ENCODE results near the gene TUT1. TPM values are rescaled to one million over a fixed set of nuclear protein-coding genes. Genes with fewer than 3 reads are reported as not detected.

Gene TUT1
- total RNA-seq, 2 donors from 2014 or later, result 16.0 to 33.5 TPM

DNA sequence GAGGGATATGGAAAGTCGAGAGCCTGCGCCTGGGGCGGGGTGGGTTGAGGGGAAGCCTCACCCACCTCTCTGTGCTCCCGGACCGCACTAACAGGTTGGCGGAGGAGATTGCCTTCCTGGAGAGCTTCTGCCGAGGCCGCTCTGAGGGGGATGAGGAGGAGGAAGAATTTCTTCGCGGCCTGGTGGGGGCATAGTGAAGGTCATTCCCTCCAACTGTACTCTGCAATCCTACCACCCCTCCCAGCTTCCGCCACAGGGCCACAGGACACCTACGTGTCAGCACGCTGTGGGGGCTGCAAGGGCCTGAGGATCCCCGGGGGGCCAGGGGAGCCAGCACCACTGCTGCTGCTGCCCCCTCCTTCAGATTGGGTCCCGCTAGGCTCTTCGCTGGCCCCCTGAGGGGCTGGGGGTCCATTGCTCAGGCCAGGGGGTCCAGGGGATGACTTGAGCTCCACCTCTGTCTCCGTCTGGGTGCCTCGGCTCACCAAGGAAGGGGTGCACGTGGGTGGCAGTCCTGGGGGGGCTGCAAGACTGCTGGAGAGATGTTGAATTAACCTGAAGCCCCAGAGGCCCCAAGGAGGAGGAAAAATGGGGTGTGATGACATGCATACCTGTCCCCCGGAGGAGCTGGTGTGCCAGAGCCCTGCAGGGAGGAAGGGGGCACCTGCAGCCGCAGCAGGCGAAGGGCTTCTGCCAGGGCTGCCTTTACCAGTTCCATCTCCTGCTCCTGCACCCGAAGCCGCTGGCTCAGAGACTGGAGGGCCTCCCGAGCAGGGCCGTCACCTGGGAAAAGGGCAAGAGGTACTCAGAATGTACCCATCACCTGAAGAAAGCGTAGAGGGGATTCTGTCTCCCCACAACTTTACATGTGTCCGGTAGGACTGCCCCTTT is 19.7 kb upstream of the TUT1 start:
- no peak for TF ChIP-seq CTCF (conservative IDR thresholded peaks at IDR 0.05)
- H3K27me3 Mint-ChIP-seq (ENCODE audit: insufficient read depth), result no peaks in the 10 kb centered on the region
- Histone ChIP-seq H3K4me1 (ENCODE audit: control insufficient read depth, insufficient read depth, low read length) (peaks cover 7% of the 10 kb centered on the region), H3K36me3 (ENCODE audit: control insufficient read depth, insufficient read depth, low read length) (no peaks in the 10 kb centered on the region), H3K27me3 (ENCODE audit: control insufficient read depth, insufficient read depth, low read length, poor library complexity, severe bottlenecking) (no peaks in the 10 kb centered on the region), H3K9me3 (ENCODE audit: control insufficient read depth, low read length) (no peaks in the 10 kb centered on the region), H3K9ac (ENCODE audit: extremely low read depth, low read length, poor library complexity, severe bottlenecking) (peak overlapping the region; percentile 67), H3K27ac (ENCODE audit: low read depth, low read length) (no peak overlapping the region), H3K4me3 (ENCODE audit: low read length) (peak overlapping the region; percentile 89)
- peaks cover 9% of the 10 kb centered on the region for H3K36me3 Mint-ChIP-seq (ENCODE audit: low read depth)
- DNase-seq, result no peak
- no peaks in the 10 kb centered on the region for H3K9me3 Mint-ChIP-seq
- H3K4me1 Mint-ChIP-seq, result peaks cover 36% of the 10 kb centered on the region
- 83 to 87% methylated on average over 6 to 26 of the region's 28 CpGs for WGBS, 2 experiments (ENCODE audit: insufficient coverage in 1 of 2, insufficient read length in 1 of 2)
- H3K4me3 Mint-ChIP-seq, result peak overlapping the region; percentile 74
- H3K27ac Mint-ChIP-seq, result no peak overlapping the region

DNA sequence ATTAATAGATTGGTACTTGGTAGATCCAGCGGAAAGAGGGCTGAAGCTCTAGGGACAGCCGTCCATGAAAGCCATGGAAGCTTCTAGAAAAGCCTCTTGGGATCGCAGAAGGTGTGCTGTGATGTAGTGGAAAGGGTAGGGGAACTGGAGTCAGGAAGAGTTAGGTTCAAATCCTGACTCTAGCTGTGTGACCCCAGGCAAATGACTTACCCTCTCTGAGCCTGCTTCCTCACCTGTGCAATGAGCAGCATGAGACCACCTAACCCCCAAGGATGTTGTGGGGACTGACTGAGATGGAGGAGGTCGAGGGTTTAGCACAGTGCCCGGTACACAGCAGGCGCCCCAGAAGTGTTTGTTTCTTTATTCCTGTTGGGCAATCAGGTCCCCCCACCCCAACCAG is 19.1 kb upstream of the TUT1 start:
- WGBS, 2 experiments (ENCODE audit: insufficient coverage in 1 of 2, insufficient read length in 1 of 2), result 92 to 93% methylated on average over 3 to 5 of the region's 6 CpGs
- Mint-ChIP-seq H3K4me1 (peaks cover 36% of the 10 kb centered on the region), H3K9me3 (no peaks in the 10 kb centered on the region), H3K36me3 (ENCODE audit: low read depth) (peaks cover 14% of the 10 kb centered on the region), H3K27ac (no peak overlapping the region), H3K4me3 (no peak overlapping the region), H3K27me3 (ENCODE audit: insufficient read depth) (no peaks in the 10 kb centered on the region)
- Histone ChIP-seq H3K4me3 (ENCODE audit: low read length) (no peak overlapping the region), H3K27me3 (ENCODE audit: control insufficient read depth, insufficient read depth, low read length, poor library complexity, severe bottlenecking) (no peaks in the 10 kb centered on the region), H3K4me1 (ENCODE audit: control insufficient read depth, insufficient read depth, low read length) (peaks cover 7% of the 10 kb centered on the region), H3K9me3 (ENCODE audit: control insufficient read depth, low read length) (no peaks in the 10 kb centered on the region), H3K9ac (ENCODE audit: extremely low read depth, low read length, poor library complexity, severe bottlenecking) (no peak overlapping the region), H3K27ac (ENCODE audit: low read depth, low read length) (no peak overlapping the region), H3K36me3 (ENCODE audit: control insufficient read depth, insufficient read depth, low read length) (no peaks in the 10 kb centered on the region)
- DNase-seq, result no peak
- TF ChIP-seq CTCF (conservative IDR thresholded peaks at IDR 0.05), result no peak

GRCh38 chr11:62608776-62609175 is 17.5 kb upstream of the TUT1 start:
- H3K27me3 Mint-ChIP-seq (ENCODE audit: insufficient read depth), result peaks cover 9% of the 10 kb centered on the region
- TF ChIP-seq CTCF (conservative IDR thresholded peaks at IDR 0.05), result no peak
- no peaks in the 10 kb centered on the region for H3K9me3 Mint-ChIP-seq
- no peak overlapping the region for H3K4me3 Mint-ChIP-seq
- Histone ChIP-seq H3K36me3 (ENCODE audit: control insufficient read depth, insufficient read depth, low read length) (no peaks in the 10 kb centered on the region), H3K27me3 (ENCODE audit: control insufficient read depth, insufficient read depth, low read length, poor library complexity, severe bottlenecking) (peaks cover under 1% of the 10 kb centered on the region), H3K9ac (ENCODE audit: extremely low read depth, low read length, poor library complexity, severe bottlenecking) (no peak overlapping the region), H3K4me3 (ENCODE audit: low read length) (no peak overlapping the region), H3K9me3 (ENCODE audit: control insufficient read depth, low read length) (no peaks in the 10 kb centered on the region), H3K27ac (ENCODE audit: low read depth, low read length) (no peak overlapping the region), H3K4me1 (ENCODE audit: control insufficient read depth, insufficient read depth, low read length) (peaks cover 4% of the 10 kb centered on the region)
- H3K36me3 Mint-ChIP-seq (ENCODE audit: low read depth), result peaks cover 25% of the 10 kb centered on the region
- no peak for DNase-seq
- no peak overlapping the region for H3K27ac Mint-ChIP-seq
- peaks cover 30% of the 10 kb centered on the region for H3K4me1 Mint-ChIP-seq
- WGBS, 2 experiments (ENCODE audit: insufficient coverage in 1 of 2, insufficient read length in 1 of 2), result 91 to 100% methylated on average over 4 to 12 of the region's 12 CpGs
